ENCODE results near the gene ZNF662. TPM values are rescaled to one million over a fixed set of nuclear protein-coding genes. Genes with fewer than 3 reads are reported as not detected.

The ZNF662 gene
- total RNA-seq, 4 donors from 2014 or later, result 4.9 to 9.5 (median 7.9) TPM

DNA sequence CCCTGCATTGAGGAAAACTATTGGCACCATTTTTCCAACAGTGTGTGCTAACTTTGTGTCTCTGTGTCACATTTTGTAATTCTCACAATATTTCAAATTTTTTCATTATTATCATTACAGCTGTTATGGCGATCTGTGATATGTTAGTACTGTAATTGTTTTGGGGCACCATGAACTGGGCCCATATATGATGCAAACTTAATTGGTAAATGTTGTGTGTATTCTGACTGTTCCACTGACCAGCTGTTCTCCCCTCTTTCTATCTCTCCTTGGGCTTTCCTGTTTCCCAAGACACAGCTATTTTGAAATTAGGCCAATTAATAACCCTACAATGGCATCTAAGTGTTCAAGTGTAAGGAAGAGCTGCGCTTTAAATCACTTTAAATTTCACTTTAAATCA lies 28.1 kb upstream of the ZNF662 start:
- TF ChIP-seq, protein P1, sequence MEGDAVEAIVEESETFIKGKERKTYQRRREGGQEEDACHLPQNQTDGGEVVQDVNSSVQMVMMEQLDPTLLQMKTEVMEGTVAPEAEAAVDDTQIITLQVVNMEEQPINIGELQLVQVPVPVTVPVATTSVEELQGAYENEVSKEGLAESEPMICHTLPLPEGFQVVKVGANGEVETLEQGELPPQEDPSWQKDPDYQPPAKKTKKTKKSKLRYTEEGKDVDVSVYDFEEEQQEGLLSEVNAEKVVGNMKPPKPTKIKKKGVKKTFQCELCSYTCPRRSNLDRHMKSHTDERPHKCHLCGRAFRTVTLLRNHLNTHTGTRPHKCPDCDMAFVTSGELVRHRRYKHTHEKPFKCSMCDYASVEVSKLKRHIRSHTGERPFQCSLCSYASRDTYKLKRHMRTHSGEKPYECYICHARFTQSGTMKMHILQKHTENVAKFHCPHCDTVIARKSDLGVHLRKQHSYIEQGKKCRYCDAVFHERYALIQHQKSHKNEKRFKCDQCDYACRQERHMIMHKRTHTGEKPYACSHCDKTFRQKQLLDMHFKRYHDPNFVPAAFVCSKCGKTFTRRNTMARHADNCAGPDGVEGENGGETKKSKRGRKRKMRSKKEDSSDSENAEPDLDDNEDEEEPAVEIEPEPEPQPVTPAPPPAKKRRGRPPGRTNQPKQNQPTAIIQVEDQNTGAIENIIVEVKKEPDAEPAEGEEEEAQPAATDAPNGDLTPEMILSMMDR (IDR thresholded peaks at IDR 0.05; ENCODE audit: low read depth), result no peak

DNA sequence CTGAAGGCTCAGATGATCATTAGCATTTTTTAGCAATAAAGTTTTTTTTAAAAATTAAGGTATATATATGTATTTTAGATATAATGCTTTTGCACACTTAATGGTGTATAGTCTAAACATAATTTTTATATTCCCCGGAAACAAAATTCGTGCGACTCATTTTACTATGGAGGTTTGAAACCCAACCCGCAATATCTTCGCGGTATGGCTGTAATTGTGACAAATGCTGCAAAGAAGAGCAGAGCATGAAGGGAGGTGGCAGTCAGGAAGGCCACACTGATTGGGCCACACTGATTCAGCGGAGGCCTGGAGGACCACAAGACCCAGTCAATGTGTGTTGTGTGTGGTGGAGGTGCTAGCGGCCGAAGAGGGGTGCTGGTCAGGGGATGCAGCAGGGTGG lies 25.8 kb upstream of the ZNF662 start:
- TF ChIP-seq, protein P1 (IDR thresholded peaks at IDR 0.05; ENCODE audit: low read depth), result no peak

DNA sequence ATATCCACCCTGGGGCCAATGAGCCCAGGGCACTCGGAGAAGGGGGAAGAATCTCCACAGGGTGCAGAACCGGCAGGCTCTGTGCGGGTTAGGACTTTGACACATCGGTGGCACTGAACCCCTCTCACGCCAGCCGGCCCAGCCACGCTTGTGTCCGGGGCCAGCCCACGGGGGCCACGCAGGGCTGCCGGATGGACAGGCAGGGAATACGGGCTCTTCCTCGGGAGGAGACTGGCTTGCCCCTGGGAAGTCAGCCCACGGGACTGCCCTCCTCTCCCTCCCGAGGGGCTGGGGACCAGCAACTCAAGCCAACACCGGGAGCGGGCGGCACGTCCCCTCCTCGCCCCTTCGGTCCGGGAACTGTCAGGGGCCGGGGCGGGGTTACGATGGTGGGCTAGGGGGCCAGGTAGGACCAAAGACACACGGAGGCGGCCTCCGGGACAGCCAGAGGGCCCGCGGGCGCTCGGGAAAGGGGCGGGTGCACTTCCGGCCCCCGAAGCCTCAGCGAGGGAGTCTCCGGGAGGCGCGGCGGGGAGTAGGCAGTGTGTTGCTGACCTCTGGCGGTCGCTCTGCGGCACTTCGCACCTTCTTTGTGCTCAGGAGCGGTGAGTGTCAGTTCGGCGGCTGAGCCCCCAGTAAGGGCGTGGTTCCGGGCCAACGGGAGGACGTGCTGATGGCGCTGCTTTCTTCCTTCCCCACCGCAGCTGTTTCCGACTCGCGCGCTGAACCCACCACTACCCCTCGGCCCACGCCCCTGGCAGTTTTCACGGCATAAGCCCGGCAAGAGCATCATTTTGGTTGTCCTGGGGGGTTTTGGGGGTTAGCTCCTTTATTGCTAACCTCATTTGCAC lies 25.1 kb upstream of the ZNF662 start:
- TF ChIP-seq, protein P1 (IDR thresholded peaks at IDR 0.05; ENCODE audit: low read depth), result no peak

DNA sequence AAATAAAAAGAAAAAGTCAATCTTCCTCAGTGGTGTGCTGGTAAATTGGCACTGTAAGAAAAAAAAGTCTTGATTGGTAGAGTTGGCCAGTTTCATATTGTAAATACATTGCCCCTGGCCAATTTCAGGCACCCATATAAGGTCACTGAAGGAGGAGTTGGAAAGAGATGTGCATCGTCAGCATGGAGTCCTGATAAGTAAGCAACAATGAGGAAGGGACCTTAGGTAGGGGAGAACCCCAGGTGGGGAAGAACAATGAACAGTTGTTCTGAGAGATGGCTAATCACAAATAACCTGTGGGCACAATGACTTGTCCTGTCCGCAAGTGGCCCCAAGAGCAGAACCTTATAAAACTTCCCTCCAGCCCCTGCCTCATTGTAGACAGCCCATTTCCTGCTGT lies 21.6 kb upstream of the ZNF662 start:
- TF ChIP-seq, protein P1 (IDR thresholded peaks at IDR 0.05; ENCODE audit: low read depth), result no peak

DNA sequence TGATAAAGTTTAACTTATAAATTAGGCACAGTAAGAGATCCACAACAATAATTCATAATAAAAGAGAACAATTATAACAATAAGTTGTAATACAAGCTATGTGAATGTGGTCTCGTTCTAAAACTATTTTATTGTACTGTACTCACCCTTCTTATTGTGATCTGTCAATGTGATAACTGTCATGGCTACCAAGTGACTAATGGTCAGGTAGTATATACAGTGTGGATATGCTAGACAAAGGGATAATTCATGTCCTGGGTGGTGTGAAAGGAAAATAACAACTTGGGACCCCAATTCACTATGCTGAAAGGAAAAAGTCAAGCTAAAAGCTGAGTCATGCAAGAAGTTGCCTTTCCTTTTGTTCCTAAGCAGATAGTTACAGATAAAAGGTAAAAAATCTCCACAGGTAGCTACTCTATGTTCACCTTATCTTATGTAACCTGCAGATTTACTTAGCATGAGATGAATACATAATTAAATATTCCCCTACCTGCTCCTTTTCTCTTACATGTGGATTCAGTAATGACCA lies 19.6 kb upstream of the ZNF662 start:
- TF ChIP-seq, protein P1 (IDR thresholded peaks at IDR 0.05; ENCODE audit: low read depth), result no peak

DNA sequence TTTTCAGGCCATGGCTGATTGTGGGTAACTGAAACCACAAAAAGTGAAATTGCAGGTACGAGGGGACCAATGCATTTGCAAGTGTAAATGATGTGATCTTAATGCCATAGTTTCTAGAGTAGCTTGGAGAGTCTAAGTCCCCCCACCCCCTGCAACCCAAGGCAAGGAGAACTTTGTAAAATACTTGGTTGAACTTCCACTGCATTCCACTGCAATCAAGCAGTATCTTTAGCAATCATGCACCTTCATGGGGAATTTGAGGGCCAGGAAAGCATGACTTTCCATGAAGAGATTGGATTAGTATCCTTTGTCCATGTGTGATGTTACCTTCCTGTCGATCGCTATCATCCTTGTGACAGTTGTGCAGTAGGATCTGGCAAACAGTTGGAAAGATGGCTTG lies 18.9 kb upstream of the ZNF662 start:
- TF ChIP-seq, protein P1 (IDR thresholded peaks at IDR 0.05; ENCODE audit: low read depth), result no peak

DNA sequence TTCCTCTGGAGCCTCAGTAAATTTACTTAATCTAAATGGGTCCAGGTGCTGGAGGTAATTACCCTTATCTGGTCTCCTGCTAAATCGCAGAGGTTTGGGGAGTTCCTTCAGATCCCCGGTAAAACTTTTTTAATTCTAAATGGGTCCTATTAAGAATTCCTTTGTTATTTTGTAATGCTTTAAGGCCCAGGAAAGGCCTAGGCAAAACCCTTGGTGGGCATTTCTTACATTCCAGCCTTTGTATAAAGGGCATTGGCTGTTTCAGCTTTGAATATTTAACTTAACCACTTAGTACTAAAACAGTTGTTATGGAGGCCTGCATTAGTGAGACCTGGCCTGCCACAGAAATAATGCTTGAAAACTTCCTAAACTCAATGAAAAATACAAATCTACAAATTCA lies 14.9 kb upstream of the ZNF662 start:
- TF ChIP-seq, protein P1 (IDR thresholded peaks at IDR 0.05; ENCODE audit: low read depth), result no peak
